WI38 (cell line): ENCODE data around the gene PTK6.

Source experiments
- H3K4me3 ChIP-seq: 2 replicates; pipeline ENCODE4 v1.5.1; 2011; ENCODE audit warnings: low read depth, mild to moderate bottlenecking, control low read depth, low read length
- CTCF ChIP-seq: IDR thresholded peaks from 2 replicates; pipeline ENCODE4 v1.5.1; 2012; ENCODE audit warnings: low read depth, mild to moderate bottlenecking, control low read depth, low read length

Gene PTK6

GRCh38 chr20:63567386-63568169 lies 30.4 kb upstream of the PTK6 start:
- no peak overlapping the region for H3K4me3 ChIP-seq
- no peak for TF ChIP-seq CTCF

- no peak for TF ChIP-seq CTCF
- no peak overlapping the region for H3K4me3 ChIP-seq
Observed at GRCh38 chr20:63567136-63567385, 29.9 kb upstream of the PTK6 start.

GRCh38 chr20:63566395-63567135 lies 29.4 kb upstream of the PTK6 start:
- no peak for TF ChIP-seq CTCF
- H3K4me3 ChIP-seq = no peak overlapping the region

- TF ChIP-seq CTCF = no peak
- no peak overlapping the region for H3K4me3 ChIP-seq
Observed at GRCh38 chr20:63565699-63566335, 28.6 kb upstream of the PTK6 start.

- TF ChIP-seq CTCF = no peak
- no peak overlapping the region for H3K4me3 ChIP-seq
Observed at GRCh38 chr20:63565021-63565698, 28.0 kb upstream of the PTK6 start.

GRCh38 chr20:63564036-63564810 lies 27.0 kb upstream of the PTK6 start:
- no peak for TF ChIP-seq CTCF
- no peak overlapping the region for H3K4me3 ChIP-seq
